GM18517 (cell line): Measurements from ENCODE around the gene EPGN.

Source experiments
- ATAC-seq: cut with Tn5 transposase; IDR thresholded peaks from one replicate; pipeline ENCODE4 v1.9.1; 2021; ENCODE audit warnings: mild to moderate bottlenecking, moderate library complexity; ENCODE audit not compliant: unreplicated experiment

Gene EPGN, protein sequence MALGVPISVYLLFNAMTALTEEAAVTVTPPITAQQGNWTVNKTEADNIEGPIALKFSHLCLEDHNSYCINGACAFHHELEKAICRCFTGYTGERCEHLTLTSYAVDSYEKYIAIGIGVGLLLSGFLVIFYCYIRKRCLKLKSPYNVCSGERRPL

DNA sequence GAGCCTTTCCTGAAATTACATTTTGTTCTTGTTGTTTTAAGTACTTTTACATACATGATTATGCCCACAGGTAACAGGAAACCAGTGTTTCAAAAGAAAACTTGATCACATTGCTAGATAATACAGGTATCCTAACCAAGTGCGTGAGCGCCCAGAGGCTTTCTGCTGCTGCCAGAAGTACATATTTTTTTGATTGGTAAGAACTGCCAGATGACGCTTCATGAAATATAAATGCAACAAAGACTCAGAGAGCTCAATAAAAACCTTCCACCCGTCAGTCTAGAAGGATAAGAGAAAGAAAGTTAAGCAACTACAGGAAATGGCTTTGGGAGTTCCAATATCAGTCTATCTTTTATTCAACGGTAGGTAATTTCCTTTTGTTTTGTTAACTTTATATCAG lies at the start of gene EPGN:
Gene EPGN (plus strand): TSS at position 256 of the 400 bp plus-strand sequence. CDS start 64 bp downstream, at position 320.
- ATAC-seq: no peak

DNA sequence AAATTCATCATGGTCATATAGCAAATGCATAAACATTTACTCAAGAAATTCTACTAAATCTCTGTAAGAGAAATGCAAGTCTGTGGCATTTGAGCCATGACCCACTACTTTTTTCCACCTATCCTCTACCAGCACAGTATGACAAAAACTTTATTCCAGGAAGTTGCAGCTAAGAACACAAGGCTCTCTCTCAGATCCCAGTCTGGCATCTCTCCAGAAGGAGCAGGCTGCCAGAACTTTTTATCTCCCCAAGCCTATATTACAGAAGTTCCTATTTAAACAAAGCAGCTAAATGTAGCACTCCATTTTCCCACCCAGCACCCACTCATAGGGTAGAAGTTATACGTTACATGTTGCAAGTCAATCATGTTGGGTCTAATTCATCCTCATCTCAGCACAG lies 49.3 kb upstream of the EPGN start:
- ATAC-seq: no peak

DNA sequence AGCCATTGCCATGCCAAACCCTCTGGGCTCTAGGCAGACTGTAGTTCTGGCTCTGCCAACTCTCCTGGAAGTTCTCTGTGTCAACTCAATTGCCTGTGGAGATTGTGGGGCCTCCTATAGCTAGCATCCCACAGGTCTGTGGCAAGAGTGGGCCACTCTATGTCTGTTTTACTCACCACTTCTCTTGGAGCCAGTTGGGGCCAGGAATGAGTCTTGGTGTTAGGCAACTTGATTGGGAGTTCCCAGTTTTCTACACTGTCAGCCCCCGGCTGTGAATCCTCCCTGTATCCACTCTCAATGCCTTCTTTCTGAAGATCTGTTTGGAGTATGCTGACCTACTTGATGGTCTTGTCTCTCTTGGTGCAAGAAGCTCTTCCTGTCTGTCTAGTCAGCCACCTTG lies 48.2 kb upstream of the EPGN start:
- ATAC-seq: no peak

DNA sequence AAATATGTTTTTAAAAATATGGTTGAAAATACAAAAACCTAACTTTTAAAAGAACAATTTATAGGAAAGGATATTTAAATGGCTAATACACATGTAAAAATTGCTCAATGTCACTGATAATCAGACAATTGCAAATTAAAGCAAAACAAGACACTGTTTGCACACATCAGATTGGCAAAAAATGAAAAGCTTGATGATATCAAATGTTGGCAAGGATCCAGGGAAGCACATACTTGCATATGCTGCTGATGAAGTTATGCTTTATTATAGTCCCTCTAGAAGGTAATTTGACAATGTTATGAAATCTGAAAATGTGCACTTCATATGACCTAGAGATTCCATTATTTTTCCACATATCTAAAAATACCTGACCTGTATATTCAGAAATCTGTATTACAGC lies 45.7 kb upstream of the EPGN start:
- no peak for ATAC-seq

DNA sequence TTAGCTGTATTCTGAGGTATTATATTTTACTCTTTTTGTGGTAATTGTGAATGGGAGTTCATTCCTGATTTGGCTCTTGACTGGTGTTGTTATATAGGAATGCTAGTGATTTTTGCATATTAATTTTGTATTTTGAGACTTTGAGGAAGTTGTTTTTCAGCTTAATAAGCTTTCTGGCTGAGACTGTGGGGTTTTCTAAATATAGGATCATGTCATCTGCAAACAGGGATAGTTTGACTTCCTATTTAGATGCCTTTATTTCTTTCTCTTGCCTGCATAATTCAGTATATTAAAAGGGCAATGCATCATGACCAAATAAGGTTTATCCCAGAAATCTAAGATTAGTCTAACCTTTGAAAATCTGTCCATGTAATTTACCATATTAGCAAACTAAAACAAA lies 44.7 kb upstream of the EPGN start:
- no peak for ATAC-seq

DNA sequence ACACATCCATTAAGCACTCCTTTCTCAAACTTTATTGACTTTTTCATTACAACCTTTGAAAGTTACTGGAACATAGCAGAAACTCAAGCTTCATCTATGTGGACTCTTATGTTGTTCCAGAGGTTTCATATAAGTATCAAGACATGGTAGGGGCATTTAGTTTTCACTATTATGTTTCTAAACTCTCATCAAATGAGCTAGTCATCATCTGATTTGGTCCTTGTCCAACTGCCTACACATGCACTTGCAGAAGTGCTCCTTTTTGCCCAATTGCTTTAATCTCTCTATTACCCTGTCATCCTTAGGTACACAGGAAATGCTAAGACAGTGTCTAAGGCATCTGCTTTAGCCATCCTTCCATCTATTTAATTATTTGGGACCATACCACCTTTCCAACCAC lies 42.2 kb upstream of the EPGN start:
- no peak for ATAC-seq

DNA sequence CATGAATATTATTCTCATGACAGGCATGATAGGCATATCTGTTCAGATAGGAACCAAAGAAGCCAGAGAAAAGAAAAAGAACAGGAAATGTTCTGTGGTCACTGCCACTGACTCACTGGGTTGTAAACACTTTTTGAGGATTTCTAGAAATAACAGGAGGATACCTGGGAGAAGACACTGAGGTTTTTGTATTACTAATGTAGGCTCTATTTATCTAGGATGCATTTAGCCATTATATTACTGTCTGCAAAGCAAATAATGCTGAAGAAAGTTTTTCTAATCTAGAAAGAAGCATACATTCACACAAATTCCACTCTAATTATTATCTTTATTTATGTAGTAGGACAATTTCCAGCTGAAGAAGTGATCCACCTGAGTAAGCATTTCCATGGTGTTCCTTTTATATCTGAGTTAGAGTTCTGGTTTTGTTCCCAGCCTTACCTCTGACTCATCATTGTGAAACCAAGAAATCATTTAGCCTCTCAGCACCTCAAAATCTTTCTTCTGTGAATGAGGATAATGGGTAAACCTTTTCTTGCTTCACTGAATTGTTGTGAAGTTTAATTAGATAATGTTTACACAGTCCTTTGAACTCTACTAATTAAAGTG lies 40.2 kb upstream of the EPGN start:
- no peak for ATAC-seq

DNA sequence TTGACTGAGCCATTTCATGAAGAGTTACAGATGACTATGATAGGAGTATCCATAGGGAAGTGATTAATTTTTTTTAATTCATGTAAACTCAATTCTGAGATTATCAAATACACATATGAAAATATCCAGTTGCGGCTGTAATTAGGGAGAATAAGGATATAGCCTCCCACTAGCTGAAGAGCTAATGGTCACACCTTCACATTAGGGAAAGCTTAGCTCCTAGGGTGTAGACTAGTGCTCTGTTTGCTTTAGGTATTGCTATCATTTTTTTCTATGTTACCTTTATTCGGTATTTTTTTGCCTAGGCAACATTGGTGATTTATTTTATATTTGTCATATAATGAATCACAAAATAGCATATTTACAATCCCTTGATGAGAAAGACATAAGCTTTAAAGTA lies 39.6 kb upstream of the EPGN start:
- no peak for ATAC-seq

DNA sequence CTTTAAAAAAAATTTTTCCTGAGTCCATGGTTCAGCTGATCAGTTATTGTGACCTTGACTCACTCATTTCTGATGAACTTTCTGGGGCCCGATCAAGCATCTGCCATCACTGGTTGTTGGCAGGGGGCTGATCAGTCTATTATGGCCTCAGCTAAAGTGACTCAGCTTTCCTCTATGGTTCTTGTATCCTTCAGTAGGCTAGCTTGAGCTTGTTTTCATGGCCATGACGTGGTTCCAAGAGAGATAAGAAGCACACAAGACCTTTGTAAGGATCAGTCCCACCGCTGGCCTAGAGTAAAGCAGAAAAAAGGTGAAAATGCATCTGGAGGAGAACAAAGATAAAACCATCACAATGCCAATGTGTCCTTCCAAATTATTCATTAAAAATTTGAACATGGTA lies 29.8 kb upstream of the EPGN start:
- ATAC-seq: no peak

DNA sequence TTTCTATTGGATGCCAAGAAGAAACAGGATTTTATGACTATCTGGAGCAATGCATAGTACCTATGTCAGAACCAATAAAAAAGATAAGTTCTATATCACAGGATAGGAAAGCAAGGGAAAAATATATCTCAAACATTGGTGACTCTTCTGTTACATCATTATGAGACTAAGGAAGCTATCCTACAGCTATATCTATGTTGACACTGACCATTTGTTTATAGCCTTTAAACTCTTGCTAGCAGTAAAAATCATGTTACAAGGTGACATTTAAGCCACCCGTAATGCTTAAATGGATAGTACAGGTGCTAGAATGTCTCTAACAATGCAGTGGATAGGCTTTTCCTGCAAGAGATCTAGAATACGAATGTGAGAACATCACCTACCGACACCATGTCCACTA lies 28.6 kb upstream of the EPGN start:
- no peak for ATAC-seq

DNA sequence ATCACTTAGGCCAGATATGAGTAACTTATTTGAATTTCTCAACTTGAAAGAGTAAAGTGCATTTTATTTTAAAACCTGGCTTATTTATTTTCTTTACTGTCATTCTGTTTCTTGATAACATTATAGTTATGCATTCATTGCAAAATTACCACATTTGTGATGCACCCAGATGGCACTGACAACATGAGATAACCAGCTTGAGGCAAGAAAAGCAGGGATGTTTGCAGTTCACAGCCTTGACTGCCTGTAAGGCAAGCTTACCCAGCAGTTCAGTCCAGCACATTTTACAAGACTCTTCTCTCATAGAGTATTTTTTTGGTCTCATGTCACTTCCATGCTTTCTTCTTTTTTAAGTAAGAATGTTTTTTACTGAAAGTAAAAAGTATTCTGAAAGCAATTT lies 25.3 kb upstream of the EPGN start:
- ATAC-seq: no peak

DNA sequence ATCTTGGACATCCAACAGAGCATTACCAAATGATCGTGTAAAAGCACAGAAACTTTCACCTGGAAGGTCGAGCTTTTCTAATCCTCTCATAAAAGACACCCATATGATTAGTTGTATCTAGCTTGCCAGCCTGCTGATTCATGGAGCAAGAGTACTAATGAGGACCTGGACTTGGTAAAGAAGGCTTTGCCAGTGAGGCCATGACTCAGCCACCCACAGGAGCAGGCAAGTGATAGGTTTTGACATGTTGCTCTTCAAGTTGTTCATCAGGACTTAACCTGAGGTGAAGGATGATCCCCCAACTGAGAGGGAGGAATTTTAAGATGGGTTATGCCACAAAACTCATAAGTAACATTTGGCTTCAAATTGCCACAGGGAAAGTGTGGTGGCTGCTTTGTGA lies 24.7 kb upstream of the EPGN start:
- ATAC-seq: no peak

DNA sequence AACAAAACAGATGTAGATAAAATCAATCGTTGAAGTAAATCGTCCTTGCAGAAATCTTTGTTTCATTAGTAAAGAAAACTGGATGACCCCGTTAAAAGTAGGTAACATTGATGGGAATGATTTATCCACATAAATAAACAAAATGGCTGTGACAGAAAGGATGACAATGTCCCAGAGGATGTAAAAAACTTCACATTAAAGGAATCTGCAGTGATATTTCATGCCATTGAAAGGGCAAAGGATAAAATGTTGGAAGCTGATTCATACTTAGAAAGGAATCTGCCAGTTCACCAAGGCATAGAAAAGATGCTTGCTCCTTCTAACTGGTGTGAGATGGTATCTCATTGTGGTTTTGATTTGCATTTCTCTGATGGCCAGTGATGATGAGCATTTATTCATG lies 24.2 kb upstream of the EPGN start:
- ATAC-seq: no peak

DNA sequence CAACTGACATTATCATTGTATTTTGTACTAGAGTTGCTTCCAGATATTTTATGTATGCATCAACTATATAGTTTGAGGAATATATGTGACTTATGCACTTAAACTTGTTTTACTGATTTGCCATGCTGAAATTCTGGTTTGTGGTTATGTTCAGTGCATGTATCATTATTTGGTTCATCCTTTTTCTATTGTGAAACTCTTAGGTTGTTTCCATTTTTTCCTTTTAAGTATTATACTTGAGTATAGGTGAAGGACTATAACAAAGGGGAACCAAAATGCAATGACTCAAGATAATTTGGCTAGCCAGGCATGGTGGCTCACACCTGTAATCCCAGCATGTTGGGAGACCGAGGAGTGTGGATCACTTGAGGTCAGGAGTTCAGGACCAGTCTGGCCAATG lies 21.1 kb upstream of the EPGN start:
- ATAC-seq: no peak

DNA sequence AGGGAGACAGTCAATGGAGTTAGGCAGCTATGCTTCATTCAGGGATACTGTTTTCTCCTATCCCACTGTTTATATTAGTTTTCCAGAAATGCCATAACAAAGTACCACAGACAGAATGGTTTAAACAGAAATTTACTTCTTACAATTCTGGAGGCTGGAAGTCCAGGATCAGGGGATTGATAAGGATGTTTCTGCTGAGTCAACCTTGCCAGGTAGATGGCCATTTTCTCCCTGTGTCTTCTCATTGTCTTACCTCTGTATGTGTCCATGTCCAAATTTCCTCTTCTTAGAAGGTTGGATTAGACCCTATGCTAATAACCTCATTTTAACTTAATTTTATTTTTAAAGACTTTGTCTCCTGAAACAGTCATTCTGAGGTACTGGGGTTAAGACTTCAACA lies 20.5 kb upstream of the EPGN start:
- ATAC-seq: no peak

DNA sequence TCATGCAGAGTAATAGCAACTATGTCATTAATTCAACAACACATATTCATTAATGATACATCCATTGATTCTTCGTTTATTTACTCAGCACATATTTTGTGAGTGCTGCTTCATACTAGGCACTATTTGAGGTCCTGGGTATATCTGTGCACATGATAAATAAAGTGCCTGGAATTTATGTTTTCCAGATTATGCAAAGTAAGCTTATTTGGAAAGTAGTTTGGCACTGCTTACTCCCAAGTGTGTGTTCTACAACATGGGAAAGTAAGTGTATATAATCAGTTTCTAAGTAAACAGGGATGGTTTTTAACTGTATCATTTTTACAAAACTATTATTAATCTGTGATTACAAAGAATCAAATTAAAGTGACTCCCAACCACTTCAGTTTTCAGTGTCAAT lies 16.8 kb upstream of the EPGN start:
- ATAC-seq: no peak

DNA sequence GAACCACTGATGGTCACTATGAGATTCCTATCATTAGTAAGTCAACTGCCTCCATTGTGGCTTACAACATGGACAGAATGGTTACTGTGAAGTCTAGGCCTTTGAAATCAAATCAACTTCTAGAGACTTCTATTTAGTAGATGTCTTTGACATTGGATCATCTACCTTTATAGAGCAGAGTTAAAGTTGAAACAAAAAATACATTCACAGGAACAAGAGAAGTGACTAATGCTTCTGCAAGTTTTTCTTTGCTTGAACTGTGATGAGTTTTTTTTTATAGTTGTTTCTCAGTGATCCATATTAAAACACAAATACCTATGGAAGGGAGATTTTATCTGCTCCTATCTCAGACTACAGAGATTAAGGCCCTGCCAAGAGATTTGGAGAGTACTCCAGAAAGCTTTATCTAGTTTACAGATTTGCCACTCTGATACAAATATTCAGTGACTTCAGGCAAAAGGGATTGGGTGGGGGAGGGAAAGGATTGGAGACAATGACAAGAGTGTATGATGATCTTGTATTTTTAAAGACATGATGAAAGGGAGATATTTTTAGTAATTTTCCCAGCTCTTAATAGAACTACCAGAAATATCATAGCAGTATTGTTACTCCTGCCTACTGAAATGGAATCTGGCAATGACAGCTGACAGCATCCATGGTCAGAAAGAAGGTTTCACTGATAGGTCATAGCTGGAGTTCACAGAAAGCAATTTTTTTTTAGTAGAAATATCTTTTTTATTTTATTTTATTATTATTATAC lies 16.0 kb upstream of the EPGN start:
- ATAC-seq: no peak

DNA sequence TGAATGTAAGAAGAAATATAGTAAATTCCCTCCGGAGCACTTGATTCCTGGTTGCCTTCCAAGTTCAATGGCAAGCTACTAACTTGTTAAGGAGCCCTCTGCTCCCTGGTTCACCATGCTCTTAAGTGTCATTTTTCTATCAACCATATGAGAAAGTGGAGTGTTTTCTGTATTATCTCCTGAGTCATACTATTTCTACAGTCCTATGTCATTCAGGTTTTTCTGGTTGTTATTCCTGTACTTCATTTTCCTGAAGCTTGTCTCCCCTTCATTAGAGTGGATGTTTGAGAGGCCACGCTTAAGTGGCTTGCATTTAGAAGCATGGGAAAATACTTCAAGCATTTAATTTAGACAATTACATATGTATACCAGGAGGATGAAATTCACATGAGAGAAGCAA lies 14.7 kb upstream of the EPGN start:
- no peak for ATAC-seq

DNA sequence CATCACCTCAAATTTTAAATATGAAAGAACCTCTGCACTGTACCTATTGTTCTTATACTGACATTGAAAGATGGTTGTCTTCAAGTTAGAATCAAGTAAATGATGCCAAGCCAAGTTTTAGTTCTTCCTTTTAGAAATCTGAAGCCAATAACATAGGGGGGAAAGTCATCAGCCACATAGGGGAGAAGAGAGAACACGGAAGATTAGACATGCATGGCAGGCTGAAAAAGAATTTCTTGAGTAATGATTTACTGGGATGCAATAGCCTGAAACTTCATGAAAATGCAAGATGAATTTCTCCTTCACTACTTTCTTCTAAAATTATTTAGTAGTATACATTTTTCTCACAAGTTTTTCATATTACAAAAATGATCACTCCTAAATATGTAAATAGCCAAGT lies 13.6 kb upstream of the EPGN start:
- ATAC-seq: no peak

DNA sequence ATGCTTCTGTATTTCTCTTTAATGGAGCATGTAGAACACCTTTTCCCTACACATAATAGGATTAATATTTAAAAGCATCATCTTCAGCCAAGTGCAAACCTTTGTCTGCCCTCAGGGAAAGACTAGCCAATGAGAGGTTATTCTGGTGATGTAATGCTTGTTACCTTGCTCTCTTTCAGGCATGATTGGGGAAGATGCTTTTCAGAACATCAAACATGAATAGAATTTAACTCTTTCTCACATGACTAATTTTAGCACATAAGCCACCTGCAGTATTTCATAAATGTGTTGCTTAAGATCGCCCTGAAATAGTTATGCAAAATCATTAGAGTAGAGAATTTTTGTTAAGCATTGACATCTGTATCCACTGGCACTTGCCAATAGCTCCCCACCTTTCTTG lies 10.7 kb upstream of the EPGN start:
- peak; percentile 80 for ATAC-seq

DNA sequence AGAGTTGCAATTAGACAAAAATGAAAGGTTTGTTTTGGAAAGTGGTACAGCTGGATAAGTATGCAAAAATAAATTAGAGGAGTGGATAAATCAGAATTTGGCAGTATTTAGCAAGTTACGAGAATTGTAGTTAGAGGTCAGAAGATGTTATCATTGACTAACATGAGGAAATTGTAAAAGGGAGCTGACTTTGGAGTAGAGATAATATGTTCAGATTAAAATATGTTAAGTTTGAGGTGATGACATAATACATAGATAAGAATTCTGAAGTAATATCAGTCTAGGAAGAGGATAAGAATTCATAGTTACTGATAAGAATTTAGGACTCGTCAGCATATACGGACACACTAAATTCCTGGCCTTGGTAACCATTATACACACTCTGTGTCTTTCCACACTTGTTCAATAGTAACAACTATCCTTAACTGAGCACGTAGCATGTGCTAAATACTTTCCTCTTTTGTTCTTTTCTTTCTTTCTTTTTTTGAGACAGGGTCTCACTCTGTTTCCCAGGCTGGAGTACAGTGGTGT lies 4.1 kb upstream of the EPGN start:
- no peak for ATAC-seq

DNA sequence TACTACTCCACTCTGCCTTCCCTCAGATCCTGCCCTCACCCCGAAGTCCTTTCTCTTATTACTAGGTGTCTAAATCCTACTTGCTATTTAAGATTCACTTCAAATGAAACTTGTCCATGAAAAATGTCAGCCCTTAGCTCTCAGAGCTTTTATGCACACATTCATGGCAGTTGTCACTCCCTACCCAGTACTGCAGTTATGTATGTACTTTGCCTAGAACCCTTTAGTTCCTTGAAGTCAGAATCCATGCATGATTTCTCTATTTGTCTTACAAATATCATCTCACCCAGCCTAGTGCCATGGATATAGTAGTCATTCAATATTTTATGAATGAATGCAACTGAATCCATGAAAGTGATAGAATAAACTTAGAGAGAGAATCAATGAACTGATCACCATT lies 3.3 kb upstream of the EPGN start:
- no peak for ATAC-seq
